HEK293 (cell line): Measurements from ENCODE around the gene P2RX1.

Experiments used
- CTCF ChIA-PET: fragments of 350-600 bp; formaldehyde crosslinking; extraction: SDS; loops from one replicate; lab custom pipeline; 2021; ENCODE audit warnings: antibody characterized with exemption; lab: Yijun Ruan, JAX
- POLR2A ChIA-PET: fragments of 300-600 bp; formaldehyde crosslinking; extraction: SDS; loops from one replicate; lab custom pipeline; 2020; ENCODE audit warnings: antibody characterized with exemption, inconsistent platforms; lab: Yijun Ruan, JAX
- H3K27ac ChIP-seq: fragments of 200-500 bp; sonication (Bioruptor generic); 2 replicates; pipeline ENCODE4 v1.5.1; 2014; ENCODE audit warnings: low read depth, low read length, control low read depth, inconsistent platforms; ENCODE audit errors: extremely low read depth
- H3K36me3 ChIP-seq, 2 experiments: fragments of 200-500 bp in 1 of 2; sonication (Bioruptor generic) in 1 of 2; 1 replicate in 1 of 2; 2 replicates in 1 of 2; pipeline ENCODE4 v1.5.1; 2014 to 2017; ENCODE audit warnings: inconsistent platforms in 2 of 2, low read length in 2 of 2; ENCODE audit not compliant: control insufficient read depth in 2 of 2, insufficient read depth in 1 of 2
- H3K4me1 ChIP-seq: fragments of 200-500 bp; sonication (Bioruptor generic); 2 replicates; pipeline ENCODE4 v1.5.1; 2014; ENCODE audit warnings: mild to moderate bottlenecking, low read length, inconsistent platforms; ENCODE audit not compliant: control insufficient read depth, insufficient read depth
- H3K4me3 ChIP-seq: 2 replicates; pipeline ENCODE4 v1.5.1; 2011; ENCODE audit warnings: low read depth, mild to moderate bottlenecking, control low read depth, low read length, moderate library complexity
- H3K9me3 ChIP-seq: fragments of 200-500 bp; sonication (Bioruptor generic); 2 replicates; pipeline ENCODE4 v1.5.1; 2014; ENCODE audit warnings: low read depth, low read length, inconsistent platforms; ENCODE audit not compliant: control insufficient read depth, insufficient read depth
- BCL6B ChIP-seq: fragments of 450-650 bp; formaldehyde crosslinking; IDR thresholded peaks from 2 replicates; pipeline ENCODE4 v1.5.1; 2017; ENCODE audit warnings: missing biosample characterization, missing genetic modification characterization
- GLI4 ChIP-seq: fragments of 450-650 bp; formaldehyde crosslinking; IDR thresholded peaks from 2 replicates; pipeline ENCODE4 v1.5.1; 2016; ENCODE audit warnings: missing biosample characterization, missing genetic modification characterization
- HOXA7 ChIP-seq: sonication (generic); formaldehyde crosslinking; IDR thresholded peaks from 2 replicates; pipeline ENCODE4 v1.8.1; 2022; ENCODE audit warnings: missing genetic modification reagents, borderline replicate concordance
- SETDB1 ChIP-seq: IDR thresholded peaks from one replicate; pipeline ENCODE4 v1.6.1; 2017; ENCODE audit warnings: mild to moderate bottlenecking, low read length, moderate library complexity, mixed read lengths; ENCODE audit not compliant: insufficient read length
- TRIM28 ChIP-seq: IDR thresholded peaks from 2 replicates; pipeline ENCODE4 v1.6.1; 2011; ENCODE audit warnings: low read length, control low read depth, borderline replicate concordance
- TSHZ1 ChIP-seq: fragments of 450-650 bp; formaldehyde crosslinking; IDR thresholded peaks from 2 replicates; pipeline ENCODE4 v1.5.1; 2016; ENCODE audit warnings: missing biosample characterization, missing genetic modification characterization, borderline replicate concordance
- ZEB2 ChIP-seq: fragments of 450-650 bp; formaldehyde crosslinking; IDR thresholded peaks from 2 replicates; pipeline ENCODE4 v1.5.1; 2016; ENCODE audit warnings: missing biosample characterization, missing genetic modification characterization
- ZFHX2 ChIP-seq: fragments of 450-650 bp; formaldehyde crosslinking; conservative IDR thresholded peaks from 2 replicates; pipeline ENCODE4 v1.5.1; 2016; ENCODE audit warnings: missing biosample characterization, missing genetic modification characterization
- ZNF16 ChIP-seq: fragments of 450-650 bp; formaldehyde crosslinking; IDR thresholded peaks from 2 replicates; pipeline ENCODE4 v1.5.1; 2016; ENCODE audit warnings: low read depth, missing biosample characterization, missing genetic modification characterization
- ZNF184 ChIP-seq: fragments of 450-650 bp; IDR thresholded peaks from 2 replicates; pipeline ENCODE4 v1.5.1; 2018; ENCODE audit warnings: missing biosample characterization, mild to moderate bottlenecking, missing genetic modification characterization
- ZNF221 ChIP-seq: fragments of 450-650 bp; formaldehyde crosslinking; IDR thresholded peaks from 2 replicates; pipeline ENCODE4 v1.5.1; 2017; ENCODE audit warnings: missing biosample characterization, missing genetic modification characterization, borderline replicate concordance
- ZNF426 ChIP-seq: fragments of 450-650 bp; formaldehyde crosslinking; IDR thresholded peaks from 2 replicates; pipeline ENCODE4 v1.5.1; 2017; ENCODE audit warnings: missing biosample characterization, missing genetic modification characterization, mild to moderate bottlenecking, inconsistent platforms, moderate library complexity
- ZNF513 ChIP-seq: fragments of 450-650 bp; IDR thresholded peaks from 2 replicates; pipeline ENCODE4 v1.5.1; 2018; ENCODE audit warnings: missing biosample characterization, missing genetic modification characterization
- ZNF561 ChIP-seq: fragments of 450-650 bp; IDR thresholded peaks from 2 replicates; pipeline ENCODE4 v1.5.1; 2018; ENCODE audit warnings: missing biosample characterization, missing genetic modification characterization, borderline replicate concordance
- ZNF626 ChIP-seq: fragments of 450-650 bp; sonication (Bioruptor Pico); formaldehyde crosslinking; IDR thresholded peaks from 2 replicates; pipeline ENCODE4 v1.5.1; 2018; ENCODE audit warnings: missing biosample characterization, missing genetic modification characterization, inconsistent platforms
- ZNF791 ChIP-seq: fragments of 450-650 bp; formaldehyde crosslinking; IDR thresholded peaks from 2 replicates; pipeline ENCODE4 v1.5.1; 2016; ENCODE audit warnings: missing biosample characterization, missing genetic modification characterization
- ZNF830 ChIP-seq: fragments of 450-650 bp; IDR thresholded peaks from 2 replicates; pipeline ENCODE4 v1.5.0; 2018; ENCODE audit warnings: missing biosample characterization, missing genetic modification characterization, low read depth, mild to moderate bottlenecking, moderate library complexity
- TF ChIP-seq, protein P1 (sequence below): fragments of 450-650 bp; formaldehyde crosslinking; IDR thresholded peaks from 2 replicates; pipeline ENCODE4; 2016; ENCODE audit warnings: missing biosample characterization, missing genetic modification characterization
- TF ChIP-seq, protein P2 (sequence below): fragments of 450-650 bp; formaldehyde crosslinking; IDR thresholded peaks from 2 replicates; pipeline ENCODE4 v1.5.1; 2017; ENCODE audit warnings: missing biosample characterization, mild to moderate bottlenecking, missing genetic modification characterization, moderate library complexity

The P2RX1 gene

GRCh38 chr17:3867606-3868005 lies 48.7 kb downstream of the P2RX1 start:
- Histone ChIP-seq H3K4me3 (no peak overlapping the region), H3K9me3 (no peaks in the 10 kb centered on the region), H3K27ac (no peak overlapping the region), H3K4me1 (no peaks in the 10 kb centered on the region), H3K36me3 (peaks cover 4 to 55% of the 10 kb centered on the region in 2 experiments; a peak in 2 of 3 replicates)
- no peak for TF ChIP-seq TSHZ1 (tag by site-specific recombination)
- no peak for TF ChIP-seq TRIM28
- TF ChIP-seq ZNF221 (tag by site-specific recombination) = no peak
- TF ChIP-seq ZNF561 (tag by site-specific recombination) = no peak
- no peak for TF ChIP-seq ZFHX2 (tag by site-specific recombination)
- TF ChIP-seq ZNF513 = no peak
- TF ChIP-seq, protein P1, sequence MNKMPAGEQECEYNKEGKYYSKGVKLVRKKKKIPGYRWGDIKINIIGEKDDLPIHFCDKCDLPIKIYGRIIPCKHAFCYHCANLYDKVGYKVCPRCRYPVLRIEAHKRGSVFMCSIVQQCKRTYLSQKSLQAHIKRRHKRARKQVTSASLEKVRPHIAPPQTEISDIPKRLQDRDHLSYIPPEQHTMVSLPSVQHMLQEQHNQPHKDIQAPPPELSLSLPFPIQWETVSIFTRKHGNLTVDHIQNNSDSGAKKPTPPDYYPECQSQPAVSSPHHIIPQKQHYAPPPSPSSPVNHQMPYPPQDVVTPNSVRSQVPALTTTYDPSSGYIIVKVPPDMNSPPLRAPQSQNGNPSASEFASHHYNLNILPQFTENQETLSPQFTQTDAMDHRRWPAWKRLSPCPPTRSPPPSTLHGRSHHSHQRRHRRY (tag by site-specific recombination) = no peak
- no peak for TF ChIP-seq BCL6B (tag by site-specific recombination)
- no peak for TF ChIP-seq GLI4 (tag by site-specific recombination)
- no peak for TF ChIP-seq ZNF184
- TF ChIP-seq ZEB2 (tag by site-specific recombination) = no peak
- TF ChIP-seq HOXA7 (CRISPR knock-in tag) = no peak
- no peak for TF ChIP-seq SETDB1
- TF ChIP-seq ZNF791 (tag by site-specific recombination) = no peak
- no peak for TF ChIP-seq ZNF830
- no peak for TF ChIP-seq ZNF16
- TF ChIP-seq, protein P2, sequence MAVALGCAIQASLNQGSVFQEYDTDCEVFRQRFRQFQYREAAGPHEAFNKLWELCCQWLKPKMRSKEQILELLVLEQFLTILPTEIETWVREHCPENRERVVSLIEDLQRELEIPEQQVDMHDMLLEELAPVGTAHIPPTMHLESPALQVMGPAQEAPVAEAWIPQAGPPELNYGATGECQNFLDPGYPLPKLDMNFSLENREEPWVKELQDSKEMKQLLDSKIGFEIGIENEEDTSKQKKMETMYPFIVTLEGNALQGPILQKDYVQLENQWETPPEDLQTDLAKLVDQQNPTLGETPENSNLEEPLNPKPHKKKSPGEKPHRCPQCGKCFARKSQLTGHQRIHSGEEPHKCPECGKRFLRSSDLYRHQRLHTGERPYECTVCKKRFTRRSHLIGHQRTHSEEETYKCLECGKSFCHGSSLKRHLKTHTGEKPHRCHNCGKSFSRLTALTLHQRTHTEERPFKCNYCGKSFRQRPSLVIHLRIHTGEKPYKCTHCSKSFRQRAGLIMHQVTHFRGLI (tag by site-specific recombination) = no peak
- TF ChIP-seq ZNF626 (tag by site-specific recombination) = no peak
- no peak for TF ChIP-seq ZNF426
- ChIA-PET POLR2A (interaction anchor here (1.0 kb wide), 1 partner anchor 21 kb away, joined by 3 read pairs; the partner anchor contains the start of gene NCBP3), CTCF (no interaction called here)
